Measurements from ENCODE around the gene AP3S2.
A peak's percentile ranks its signal among the peaks of the same experiment; 100 is the strongest.
"Not testable (repeated sequence)": the region's sequence is repeated elsewhere in the genome, so short reads cannot be mapped to it uniquely, and the experiment has no call there.

Gene AP3S2

GRCh38 chr15:89903858-89904130 lies 10.0 kb upstream of the AP3S2 start:
- no peak for DNase-seq (ENCODE audit: low read depth in 1 of 2, low spot score in 1 of 2)

GRCh38 chr15:89903015-89903857 lies 9.4 kb upstream of the AP3S2 start:
- DNase-seq (ENCODE audit: low read depth in 1 of 2, low spot score in 1 of 2): no peak

- no peak for DNase-seq (ENCODE audit: low read depth in 1 of 2, low spot score in 1 of 2)
Measured at GRCh38 chr15:89900849-89901248, 7.1 kb upstream of the AP3S2 start.

GRCh38 chr15:89899951-89900567 lies 6.3 kb upstream of the AP3S2 start:
- no peak for DNase-seq (ENCODE audit: low read depth in 1 of 2, low spot score in 1 of 2)

- DNase-seq (ENCODE audit: low read depth in 1 of 2, low spot score in 1 of 2): no peak
Measured at GRCh38 chr15:89899295-89899945, 5.6 kb upstream of the AP3S2 start.

GRCh38 chr15:89898614-89899294 lies 5.0 kb upstream of the AP3S2 start:
- DNase-seq (ENCODE audit: low read depth in 1 of 2, low spot score in 1 of 2): peak in 1 of 2 donors; percentile 6

- DNase-seq (ENCODE audit: low read depth in 1 of 2, low spot score in 1 of 2): no peak
Measured at GRCh38 chr15:89898146-89898545, 4.4 kb upstream of the AP3S2 start.

GRCh38 chr15:89893027-89893426 lies 767 bp downstream of the AP3S2 start:
- no peak for DNase-seq (ENCODE audit: low read depth in 1 of 2, low spot score in 1 of 2)

- no peak for DNase-seq (ENCODE audit: low read depth in 1 of 2, low spot score in 1 of 2)
Measured at GRCh38 chr15:89888214-89888804, 5.5 kb downstream of the AP3S2 start.

GRCh38 chr15:89885611-89886010 lies 8.2 kb downstream of the AP3S2 start:
- DNase-seq (ENCODE audit: low read depth in 1 of 2, low spot score in 1 of 2): no peak

GRCh38 chr15:89885179-89885578 lies 8.6 kb downstream of the AP3S2 start:
- not testable (repeated sequence) for DNase-seq (ENCODE audit: low read depth in 1 of 2, low spot score in 1 of 2)

- DNase-seq (ENCODE audit: low read depth in 1 of 2, low spot score in 1 of 2): no peak
Measured at GRCh38 chr15:89883518-89883917, 10.3 kb downstream of the AP3S2 start.

- no peak for DNase-seq (ENCODE audit: low read depth in 1 of 2, low spot score in 1 of 2)
Measured at GRCh38 chr15:89880727-89881126, 13.1 kb downstream of the AP3S2 start.

- no peak for DNase-seq (ENCODE audit: low read depth in 1 of 2, low spot score in 1 of 2)
Measured at GRCh38 chr15:89878323-89878722, 15.5 kb downstream of the AP3S2 start.

GRCh38 chr15:89877083-89877425 lies 16.7 kb downstream of the AP3S2 start:
- no peak for DNase-seq (ENCODE audit: low read depth in 1 of 2, low spot score in 1 of 2)

GRCh38 chr15:89876396-89877082 lies 17.3 kb downstream of the AP3S2 start:
- DNase-seq (ENCODE audit: low read depth in 1 of 2, low spot score in 1 of 2): no peak

- no peak for DNase-seq (ENCODE audit: low read depth in 1 of 2, low spot score in 1 of 2)
Measured at GRCh38 chr15:89875741-89876140, 18.1 kb downstream of the AP3S2 start.

GRCh38 chr15:89874926-89875564 lies 18.7 kb downstream of the AP3S2 start:
- DNase-seq (ENCODE audit: low read depth in 1 of 2, low spot score in 1 of 2): peak; percentile 56 to 71

GRCh38 chr15:89870688-89871288 lies 23.0 kb downstream of the AP3S2 start:
- no peak for DNase-seq (ENCODE audit: low read depth in 1 of 2, low spot score in 1 of 2)

GRCh38 chr15:89870006-89870405 lies 23.8 kb downstream of the AP3S2 start:
- DNase-seq (ENCODE audit: low read depth in 1 of 2, low spot score in 1 of 2): no peak

Data from stimulated activated CD4-positive, alpha-beta T cell treated with anti-CD3 and anti-CD28 coated beads, Interleukin-15, amount 100 ng/mL, for 1 hour (primary cell).